ENCODE data around the gene ABHD16A. TPM values are rescaled to one million over a fixed set of nuclear protein-coding genes. Genes with fewer than 3 reads are reported as not detected.

ABHD16A gene
- total RNA-seq, 1 donor = 23.5 TPM

DNA sequence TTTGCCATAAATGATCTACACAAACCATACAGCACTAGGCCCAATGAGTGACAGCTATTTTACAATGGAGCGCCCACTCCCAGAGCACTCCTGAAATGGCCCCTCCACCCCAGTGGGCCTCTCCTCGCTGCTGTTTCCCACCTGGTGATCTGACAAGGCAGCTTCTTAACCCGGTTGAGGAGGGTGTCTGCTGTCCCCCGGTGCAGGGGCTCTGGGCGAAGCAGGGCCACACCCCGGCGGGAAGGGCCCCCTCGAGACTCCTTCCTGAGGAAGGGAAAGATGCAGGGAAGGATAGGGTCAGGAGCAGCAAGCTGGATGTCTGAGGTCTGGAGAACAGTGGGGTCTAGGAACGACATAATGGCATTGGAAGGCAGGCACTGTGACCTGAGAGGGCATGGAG, 10.2 kb downstream of the ABHD16A start:
- TF ChIP-seq, protein P1, sequence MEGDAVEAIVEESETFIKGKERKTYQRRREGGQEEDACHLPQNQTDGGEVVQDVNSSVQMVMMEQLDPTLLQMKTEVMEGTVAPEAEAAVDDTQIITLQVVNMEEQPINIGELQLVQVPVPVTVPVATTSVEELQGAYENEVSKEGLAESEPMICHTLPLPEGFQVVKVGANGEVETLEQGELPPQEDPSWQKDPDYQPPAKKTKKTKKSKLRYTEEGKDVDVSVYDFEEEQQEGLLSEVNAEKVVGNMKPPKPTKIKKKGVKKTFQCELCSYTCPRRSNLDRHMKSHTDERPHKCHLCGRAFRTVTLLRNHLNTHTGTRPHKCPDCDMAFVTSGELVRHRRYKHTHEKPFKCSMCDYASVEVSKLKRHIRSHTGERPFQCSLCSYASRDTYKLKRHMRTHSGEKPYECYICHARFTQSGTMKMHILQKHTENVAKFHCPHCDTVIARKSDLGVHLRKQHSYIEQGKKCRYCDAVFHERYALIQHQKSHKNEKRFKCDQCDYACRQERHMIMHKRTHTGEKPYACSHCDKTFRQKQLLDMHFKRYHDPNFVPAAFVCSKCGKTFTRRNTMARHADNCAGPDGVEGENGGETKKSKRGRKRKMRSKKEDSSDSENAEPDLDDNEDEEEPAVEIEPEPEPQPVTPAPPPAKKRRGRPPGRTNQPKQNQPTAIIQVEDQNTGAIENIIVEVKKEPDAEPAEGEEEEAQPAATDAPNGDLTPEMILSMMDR (IDR thresholded peaks at IDR 0.05; ENCODE audit: insufficient read depth, low read length) = no peak
- DNase-seq (ENCODE audit: low read depth) = no peak
- no peak overlapping the region for H3K4me3 ChIP-seq (ENCODE audit: low read depth, low read length)

DNA sequence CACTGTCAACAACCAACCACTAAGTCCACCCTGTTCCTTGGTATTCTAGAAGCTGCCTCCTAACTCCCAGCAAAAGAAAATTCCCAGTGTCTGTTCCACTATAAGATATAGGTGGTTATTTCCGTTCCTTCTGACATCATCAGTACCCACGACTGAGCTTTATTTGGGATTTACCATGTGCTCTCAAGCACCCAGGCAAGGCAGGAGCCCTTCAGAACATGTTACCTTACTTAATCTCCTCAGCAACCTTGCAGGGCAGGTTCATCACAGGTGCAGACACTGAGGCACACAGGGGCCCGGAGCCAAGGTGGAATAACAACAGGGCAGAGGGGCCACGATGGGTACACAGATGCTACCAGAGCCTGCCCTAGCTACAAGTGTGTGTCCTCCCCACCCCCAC, 10.8 kb downstream of the ABHD16A start:
- no peak for DNase-seq (ENCODE audit: low read depth)
- no peak overlapping the region for H3K4me3 ChIP-seq (ENCODE audit: low read depth, low read length)
- TF ChIP-seq, protein P1 (IDR thresholded peaks at IDR 0.05; ENCODE audit: insufficient read depth, low read length) = no peak

DNA sequence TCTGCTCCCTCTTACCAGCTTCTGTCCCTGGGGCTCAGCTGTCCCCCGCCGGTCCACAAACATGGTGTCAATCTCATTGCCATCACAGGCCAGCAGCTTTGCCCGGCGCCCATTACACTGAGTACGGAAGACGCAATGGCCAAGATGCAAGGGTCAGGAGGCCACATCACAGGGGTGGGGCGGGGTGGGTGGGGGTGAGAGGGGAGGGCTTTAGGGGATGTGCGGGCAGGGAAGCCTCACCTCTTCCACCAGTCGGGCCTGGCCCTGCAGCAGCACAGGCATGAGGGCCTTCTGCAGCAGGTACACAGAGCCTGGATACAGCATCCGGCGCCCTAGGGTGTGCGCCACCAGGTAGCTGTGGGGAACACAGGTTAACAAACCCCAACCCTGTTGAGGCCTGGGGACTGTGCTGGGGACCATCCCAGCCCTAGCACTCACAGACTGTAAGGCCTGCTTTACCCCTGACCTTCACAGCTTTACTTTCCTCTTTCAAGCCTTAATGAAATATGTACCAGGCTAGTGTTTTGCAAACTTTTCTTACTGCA, 11.5 kb downstream of the ABHD16A start:
- H3K4me3 ChIP-seq (ENCODE audit: low read depth, low read length) = no peak overlapping the region
- DNase-seq (ENCODE audit: low read depth) = no peak
- TF ChIP-seq, protein P1 (IDR thresholded peaks at IDR 0.05; ENCODE audit: insufficient read depth, low read length) = no peak

DNA sequence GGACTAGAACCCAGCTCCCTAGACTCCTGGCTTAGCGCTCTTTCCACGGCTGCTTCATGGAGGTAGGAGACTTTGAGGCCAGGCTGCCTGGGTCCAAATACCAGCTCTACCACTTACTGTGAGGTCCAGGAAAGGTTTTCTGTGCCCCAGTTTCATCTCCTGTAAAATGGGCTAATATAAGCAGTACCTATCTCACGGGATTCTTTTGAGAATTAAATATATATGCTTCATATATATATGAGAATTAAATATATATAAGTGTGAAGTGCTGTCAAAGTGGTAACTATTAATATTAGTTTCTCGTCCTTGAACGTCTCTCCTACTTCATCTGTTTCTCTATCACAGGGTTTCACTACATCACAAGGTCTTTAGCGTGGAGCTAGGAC, 12.1 kb downstream of the ABHD16A start:
- TF ChIP-seq, protein P1 (IDR thresholded peaks at IDR 0.05; ENCODE audit: insufficient read depth, low read length) = no peak
- DNase-seq (ENCODE audit: low read depth) = no peak
- no peak overlapping the region for H3K4me3 ChIP-seq (ENCODE audit: low read depth, low read length)

DNA sequence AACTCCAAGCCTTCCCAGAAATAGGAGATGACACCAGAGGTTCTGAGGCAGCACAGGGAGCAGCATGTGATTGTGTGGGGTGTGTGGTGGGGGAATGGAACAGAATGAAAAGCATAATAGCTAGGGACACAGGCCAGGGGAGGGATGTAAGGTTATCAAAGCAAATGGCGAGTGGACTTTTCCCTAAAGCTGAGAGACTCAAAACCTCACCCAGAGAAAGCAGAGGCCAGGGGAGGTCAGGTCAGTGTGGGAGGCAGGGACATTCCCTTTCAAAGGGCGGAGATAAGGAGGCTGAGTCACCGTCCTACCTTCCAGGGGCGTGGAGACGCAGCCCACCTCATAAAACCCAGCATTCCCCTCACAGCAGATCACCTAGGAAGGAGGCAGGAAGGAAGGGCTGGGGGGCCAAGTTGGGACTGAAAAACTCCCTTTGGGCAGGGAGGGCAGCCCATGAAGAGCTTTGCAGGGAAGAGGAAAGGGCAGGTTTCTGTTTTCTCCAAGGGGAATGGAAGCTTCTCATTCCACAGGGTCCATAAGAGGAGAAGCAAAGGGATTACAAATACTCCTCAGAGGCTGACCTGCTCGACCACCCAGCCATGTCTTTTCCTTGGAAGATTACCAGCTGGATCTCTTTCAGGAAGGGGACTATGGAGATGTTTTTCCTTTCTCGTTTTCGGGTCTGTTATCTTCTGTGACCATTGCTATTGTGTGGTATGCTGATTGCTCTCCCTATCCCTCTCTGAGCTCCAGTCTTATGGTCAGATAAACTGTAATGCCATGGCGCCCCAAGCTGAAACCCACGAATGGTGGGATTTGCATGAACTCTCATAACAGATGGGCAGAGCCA, 12.7 kb downstream of the ABHD16A start:
- TF ChIP-seq, protein P1 (IDR thresholded peaks at IDR 0.05; ENCODE audit: insufficient read depth, low read length) = no peak
- DNase-seq (ENCODE audit: low read depth) = no peak
- H3K4me3 ChIP-seq (ENCODE audit: low read depth, low read length) = no peak overlapping the region

DNA sequence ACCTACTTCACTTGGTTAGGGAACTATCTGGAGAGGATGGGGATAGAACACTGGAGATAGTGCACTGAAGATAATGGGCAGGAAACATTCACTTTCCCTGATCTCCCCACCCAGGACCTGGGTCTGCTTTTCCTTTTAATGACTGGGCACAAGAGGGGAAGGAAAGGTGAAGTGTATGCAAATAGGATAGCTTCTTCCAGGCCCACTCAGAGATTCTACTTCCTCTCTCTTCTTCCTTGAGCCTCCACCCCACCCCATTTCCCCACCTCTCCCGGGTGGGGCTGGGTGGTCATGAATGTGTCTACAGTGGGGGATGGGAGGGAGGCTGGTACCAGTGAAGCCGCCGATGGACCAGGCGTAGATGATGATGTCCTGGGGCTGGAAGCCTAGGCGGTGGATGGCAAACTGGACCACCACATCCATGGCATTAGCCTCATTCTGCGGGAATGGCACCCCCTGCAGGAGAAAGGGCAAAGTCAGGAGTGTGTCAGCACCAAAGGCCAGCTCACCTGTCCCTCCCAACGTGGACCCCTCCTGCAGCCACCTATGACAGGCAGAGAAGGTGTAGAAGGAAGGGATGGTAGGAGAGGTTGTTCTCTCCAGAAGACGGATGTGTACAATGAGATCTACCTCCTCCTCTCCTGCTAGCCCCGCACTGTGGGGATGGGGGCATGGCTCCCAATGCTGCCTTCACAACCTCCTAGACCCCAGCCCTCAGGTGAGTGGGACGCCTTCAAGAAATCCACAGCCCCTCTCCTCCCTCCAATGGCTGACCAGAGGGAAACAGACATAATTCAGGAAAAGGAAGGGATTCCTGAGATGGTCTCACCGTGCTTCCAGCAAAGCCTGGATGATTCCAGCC, 13.6 kb downstream of the ABHD16A start:
- no peak for DNase-seq (ENCODE audit: low read depth)
- H3K4me3 ChIP-seq (ENCODE audit: low read depth, low read length) = no peak overlapping the region
- TF ChIP-seq, protein P1 (IDR thresholded peaks at IDR 0.05; ENCODE audit: insufficient read depth, low read length) = peak; percentile 57

Measured in fibroblast of the aortic adventitia (primary cell).